GM23338 (cell line): ENCODE measurements around the gene LRRC42. TPM values are rescaled to one million over a fixed set of nuclear protein-coding genes. Genes with fewer than 3 reads are reported as not detected.

Experiments used
- ATAC-seq: fragments of 200-7000 bp; cut with Tn5 transposase; 3 replicates; pipeline ENCODE4 v1.9.1; 2020
- DNase-seq: peaks from one replicate; pipeline ENCODE4 v3.0.0-alpha.2; 2015; ENCODE audit warnings: low spot score
- H2AFZ ChIP-seq: fragments of 200-600 bp; sonication (generic); 2 replicates; pipeline ENCODE4 v1.8.0; 2016; ENCODE audit warnings: antibody characterized with exemption, mild to moderate bottlenecking, moderate library complexity
- H3F3A ChIP-seq: fragments of 200-600 bp; sonication (generic); replicated peaks from 2 replicates; pipeline ENCODE4 v1.8.0; 2017; ENCODE audit warnings: antibody characterized with exemption, mixed run types, low read depth
- H3K27ac ChIP-seq: fragments of 200-600 bp; sonication (generic); 2 replicates; pipeline ENCODE4 v1.6.1; 2016; ENCODE audit warnings: low read depth
- H3K27me3 ChIP-seq: fragments of 200-600 bp; sonication (generic); 2 replicates; pipeline ENCODE4 v1.8.0; 2016; ENCODE audit warnings: mild to moderate bottlenecking, mixed run types, moderate library complexity; ENCODE audit not compliant: insufficient read depth
- H3K36me3 ChIP-seq: fragments of 200-600 bp; sonication (generic); 2 replicates; pipeline ENCODE4 v1.8.0; 2016; ENCODE audit warnings: mild to moderate bottlenecking; ENCODE audit not compliant: insufficient read depth
- H3K4me1 ChIP-seq: fragments of 200-600 bp; sonication (generic); 2 replicates; pipeline ENCODE4 v1.8.0; 2016; ENCODE audit warnings: mild to moderate bottlenecking, moderate library complexity; ENCODE audit not compliant: insufficient read depth
- H3K4me2 ChIP-seq: fragments of 200-600 bp; sonication (generic); 2 replicates; pipeline ENCODE4 v1.7.1; 2017; ENCODE audit warnings: mixed run types
- H3K4me3 ChIP-seq: fragments of 200-600 bp; sonication (generic); 2 replicates; pipeline ENCODE4 v1.6.1; 2016; ENCODE audit warnings: mixed run types
- H3K79me2 ChIP-seq: fragments of 200-600 bp; sonication (generic); replicated peaks from 2 replicates; pipeline ENCODE4 v1.8.0; 2017; ENCODE audit warnings: mild to moderate bottlenecking; ENCODE audit not compliant: insufficient read depth
- H3K9me2 ChIP-seq: fragments of 200-600 bp; sonication (generic); 2 replicates; pipeline ENCODE4 v1.8.0; 2017; ENCODE audit not compliant: insufficient read depth
- H4K20me1 ChIP-seq: fragments of 200-600 bp; sonication (generic); replicated peaks from 2 replicates; pipeline ENCODE4 v1.8.0; 2017; ENCODE audit warnings: mild to moderate bottlenecking; ENCODE audit not compliant: insufficient read depth
- H3K27ac Mint-ChIP-seq: 2 replicates; pipeline ENCODE4 v1.8.0; 2020; ENCODE audit warnings: inconsistent platforms, mild to moderate bottlenecking, moderate library complexity, mixed read lengths
- H3K27me3 Mint-ChIP-seq: 3 replicates; pipeline ENCODE4 v1.8.0; 2022; ENCODE audit warnings: low read depth, mild to moderate bottlenecking, moderate library complexity, mixed read lengths, inconsistent platforms; ENCODE audit not compliant: insufficient read depth, poor library complexity
- H3K36me3 Mint-ChIP-seq: 3 replicates; pipeline ENCODE4 v1.8.0; 2021; ENCODE audit warnings: low read depth, mild to moderate bottlenecking, inconsistent platforms, moderate library complexity, mixed read lengths
- H3K4me1 Mint-ChIP-seq: 3 replicates; pipeline ENCODE4 v1.8.0; 2020; ENCODE audit warnings: mild to moderate bottlenecking, inconsistent platforms, mixed read lengths
- H3K4me3 Mint-ChIP-seq: 3 replicates; pipeline ENCODE4 v1.8.0; 2021; ENCODE audit warnings: moderate library complexity, mild to moderate bottlenecking, inconsistent platforms, mixed read lengths
- H3K9me3 Mint-ChIP-seq: 3 replicates; pipeline ENCODE4 v1.8.0; 2020; ENCODE audit warnings: moderate library complexity, mild to moderate bottlenecking, inconsistent platforms, mixed read lengths
- CREB1 ChIP-seq: fragments of 250-450 bp; sonication (Bioruptor Pico); IDR thresholded peaks from 2 replicates; pipeline ENCODE4 v1.5.0; 2020; ENCODE audit warnings: low read depth, mild to moderate bottlenecking, moderate library complexity
- CTCF ChIP-seq, 2 experiments: fragments of 200-600 bp in 1 of 2; sonication (generic) in 1 of 2; conservative IDR thresholded peaks; 2 replicates each; pipeline versions ENCODE4 v1.5.1 to v1.6.1; 2016 to 2017; ENCODE audit warnings: antibody characterized with exemption in 2 of 2, low read depth in 2 of 2, mild to moderate bottlenecking in 2 of 2, moderate library complexity in 1 of 2
- ETS1 ChIP-seq: IDR thresholded peaks from 2 replicates; pipeline ENCODE4 v1.6.1; 2016; ENCODE audit warnings: antibody characterized with exemption
- EZH2 ChIP-seq: fragments of 200-600 bp; sonication (generic); IDR thresholded peaks from one replicate; pipeline ENCODE4 v1.8.0; 2017; ENCODE audit warnings: antibody characterized with exemption, mild to moderate bottlenecking, low read depth; ENCODE audit not compliant: unreplicated experiment
- EZH2phosphoT487 ChIP-seq: fragments of 200-600 bp; sonication (generic); IDR thresholded peaks from one replicate; pipeline ENCODE4 v1.8.1; 2018; ENCODE audit warnings: antibody characterized with exemption; ENCODE audit not compliant: unreplicated experiment
- JUNB ChIP-seq: IDR thresholded peaks from one replicate; pipeline ENCODE4 v1.6.1; 2016; ENCODE audit warnings: antibody characterized with exemption; ENCODE audit not compliant: unreplicated experiment
- NANOG ChIP-seq: IDR thresholded peaks from 2 replicates; pipeline ENCODE4 v1.6.1; 2016; ENCODE audit warnings: antibody characterized with exemption, borderline replicate concordance
- POLR2AphosphoS5 ChIP-seq: IDR thresholded peaks from 2 replicates; pipeline ENCODE4 v1.6.1; 2016; ENCODE audit warnings: antibody characterized with exemption, low read depth
- REST ChIP-seq: IDR thresholded peaks from one replicate; pipeline ENCODE4 v1.6.1; 2018; ENCODE audit warnings: antibody characterized with exemption; ENCODE audit not compliant: unreplicated experiment
- STAT1 ChIP-seq: IDR thresholded peaks from one replicate; pipeline ENCODE4 v1.6.1; 2016; ENCODE audit warnings: antibody characterized with exemption; ENCODE audit not compliant: unreplicated experiment
- ZNF114 ChIP-seq: fragments of 250-450 bp; sonication (Bioruptor Pico); IDR thresholded peaks from 2 replicates; pipeline ENCODE4 v1.5.0; 2020; ENCODE audit warnings: mild to moderate bottlenecking, moderate library complexity
- ZNF331 ChIP-seq: fragments of 250-450 bp; sonication (Bioruptor Pico); IDR thresholded peaks from 2 replicates; pipeline ENCODE4 v1.5.0; 2020; ENCODE audit warnings: low read depth, mild to moderate bottlenecking, moderate library complexity
- ZNF462 ChIP-seq: fragments of 250-450 bp; sonication (Bioruptor Pico); IDR thresholded peaks from 2 replicates; pipeline ENCODE4 v1.5.0; 2020; ENCODE audit warnings: mild to moderate bottlenecking, moderate library complexity
- polyA plus RNA-seq: library from polyadenylated mRNA; unstranded; fragments of >200 nt; fragmentation: Nextera tagmentation; extraction: Ambion mirVana; gene quantifications from 2 replicates; pipeline ENCODE4 v1.2.1, GENCODE V29; 2016
- total RNA-seq: library from RNA; depleted of rRNA; stranded (reverse); fragments of >200 nt; shearing (Covaris generic); gene quantifications from 2 replicates; pipeline ENCODE4 v1.2.3, GENCODE V29; 2014

The LRRC42 gene
- total and polyA plus RNA-seq, 2 experiments from 2014 or later = 25.9 to 48.1 TPM

GRCh38 chr1:54007613-54008012, 61.5 kb downstream of the LRRC42 start:
- H3K79me2 ChIP-seq = no peaks in the 10 kb centered on the region
- no peak for DNase-seq
- H3K27ac Mint-ChIP-seq = no peak overlapping the region
- H3K4me2 ChIP-seq = no peak overlapping the region
- H3K4me3 ChIP-seq = no peak overlapping the region
- no peak for ATAC-seq
- no peaks in the 10 kb centered on the region for H3K36me3 ChIP-seq
- no peaks in the 10 kb centered on the region for H4K20me1 ChIP-seq
- no peaks in the 10 kb centered on the region; the same call in 1 of the 2 replicates for H3K9me2 ChIP-seq
- TF ChIP-seq REST (no peak), CTCF (conservative IDR thresholded peaks at IDR 0.05; ENCODE audit: low read depth in 2 of 2) (no peak), ZNF114 (CRISPR knock-in tag) (no peak), EZH2 (no peak), JUNB (no peak), ETS1 (no peak), ZNF462 (CRISPR knock-in tag) (no peak), STAT1 (no peak), ZNF331 (no peak), POLR2AphosphoS5 (no peak), NANOG (no peak), CREB1 (CRISPR knock-in tag) (no peak), EZH2phosphoT487 (no peak)
- H2AFZ ChIP-seq = no peak overlapping the region
- peaks cover 7% of the 10 kb centered on the region for H3K27me3 Mint-ChIP-seq
- no peaks in the 10 kb centered on the region for H3K36me3 Mint-ChIP-seq
- H3K9me3 Mint-ChIP-seq = peaks cover 14% of the 10 kb centered on the region
- no peak overlapping the region for H3K4me3 Mint-ChIP-seq
- H3F3A ChIP-seq = no peaks in the 10 kb centered on the region
- H3K4me1 ChIP-seq = no peaks in the 10 kb centered on the region
- H3K27me3 ChIP-seq = no peaks in the 10 kb centered on the region
- H3K27ac ChIP-seq = no peak overlapping the region
- no peaks in the 10 kb centered on the region for H3K4me1 Mint-ChIP-seq
